Liver (tissue), 9 donors: Measurements from ENCODE around the gene TTYH2. TPM values are rescaled to one million over a fixed set of nuclear protein-coding genes. Genes with fewer than 3 reads are reported as not detected.

ENCODE experiments used
- DNase-seq: peaks from one replicate; pipeline ENCODE4 v3.0.0-alpha.2; 2017; ENCODE audit warnings: low spot score
- H3K27ac ChIP-seq, 2 donors: one replicate each; pipeline ENCODE4 v1.7.0; 2013; ENCODE audit warnings: inconsistent platforms in 2 of 2, low read length in 2 of 2, control low read depth in 1 of 2, low read depth in 1 of 2, mild to moderate bottlenecking in 1 of 2
- H3K27me3 ChIP-seq, 4 donors: one replicate each; pipeline versions ENCODE4 v1.6.1 to v1.7.0; 2013; ENCODE audit warnings: low read length in 3 of 4, inconsistent platforms in 1 of 4, mild to moderate bottlenecking in 1 of 4, moderate library complexity in 1 of 4; ENCODE audit not compliant: control insufficient read depth in 4 of 4, insufficient read depth in 4 of 4
- H3K36me3 ChIP-seq, 4 donors: one replicate each; pipeline versions ENCODE4 v1.6.1 to v1.7.0; 2013; ENCODE audit warnings: low read length in 3 of 4, mild to moderate bottlenecking in 3 of 4, low read depth in 1 of 4, moderate library complexity in 1 of 4; ENCODE audit not compliant: control insufficient read depth in 4 of 4, insufficient read depth in 3 of 4
- H3K4me1 ChIP-seq, 4 donors: one replicate each; pipeline versions ENCODE4 v1.6.1 to v1.7.0; 2013; ENCODE audit warnings: low read length in 3 of 4, mild to moderate bottlenecking in 3 of 4, moderate library complexity in 1 of 4; ENCODE audit not compliant: control insufficient read depth in 4 of 4, insufficient read depth in 4 of 4
- H3K4me3 ChIP-seq, 3 donors: one replicate each; pipeline versions ENCODE4 v1.6.1 to v1.7.0; 2013; ENCODE audit warnings: low read length in 3 of 3, control low read depth in 1 of 3, low read depth in 1 of 3, mild to moderate bottlenecking in 1 of 3
- H3K9ac ChIP-seq, 2 donors: one replicate each; pipeline ENCODE4 v1.7.0; 2013; ENCODE audit warnings: low read length in 2 of 2, mild to moderate bottlenecking in 2 of 2, moderate library complexity in 2 of 2, control low read depth in 1 of 2, low read depth in 1 of 2
- H3K9me3 ChIP-seq, 4 donors: one replicate each; pipeline versions ENCODE4 v1.6.1 to v1.7.0; 2013; ENCODE audit warnings: low read length in 3 of 4; ENCODE audit not compliant: control insufficient read depth in 4 of 4
- EGR1 ChIP-seq, 2 donors: IDR thresholded peaks; 2 replicates each; pipeline ENCODE4 v1.6.1; 2016 to 2018; ENCODE audit warnings: antibody characterized with exemption in 2 of 2, low read depth in 2 of 2
- FOXA1 ChIP-seq: IDR thresholded peaks from 2 replicates; pipeline ENCODE4 v1.6.1; 2016; ENCODE audit warnings: antibody characterized with exemption
- FOXA2 ChIP-seq: IDR thresholded peaks from 2 replicates; pipeline ENCODE4 v1.6.1; 2016; ENCODE audit warnings: antibody characterized with exemption
- GABPA ChIP-seq, 2 donors: IDR thresholded peaks in 1 of 2; conservative IDR thresholded peaks in 1 of 2; 2 replicates each; pipeline ENCODE4 v1.6.1; 2016; ENCODE audit warnings: antibody characterized with exemption in 2 of 2, mild to moderate bottlenecking in 1 of 2, moderate library complexity in 1 of 2
- HNF4A ChIP-seq, 2 donors: conservative IDR thresholded peaks; 2 replicates each; pipeline ENCODE4 v1.6.1; 2016; ENCODE audit warnings: antibody characterized with exemption in 2 of 2, mild to moderate bottlenecking in 2 of 2
- HNF4G ChIP-seq: IDR thresholded peaks from 2 replicates; pipeline ENCODE4 v1.6.1; 2016; ENCODE audit warnings: antibody characterized with exemption
- JUND ChIP-seq, 2 donors: IDR thresholded peaks; 2 replicates each; pipeline ENCODE4 v1.6.1; 2016; ENCODE audit warnings: antibody characterized with exemption in 2 of 2
- NR2F2 ChIP-seq: IDR thresholded peaks from 2 replicates; pipeline ENCODE4 v1.6.1; 2016; ENCODE audit warnings: antibody characterized with exemption
- RAD21 ChIP-seq, 2 donors: IDR thresholded peaks; 2 replicates each; pipeline ENCODE4 v1.6.1; 2016; ENCODE audit warnings: antibody characterized with exemption in 2 of 2, mild to moderate bottlenecking in 2 of 2
- RXRA ChIP-seq, 2 donors: IDR thresholded peaks; 2 replicates each; pipeline ENCODE4 v1.6.1; 2017 to 2018; ENCODE audit warnings: antibody characterized with exemption in 2 of 2, mild to moderate bottlenecking in 1 of 2
- TAF1 ChIP-seq: conservative IDR thresholded peaks from 2 replicates; pipeline ENCODE4 v1.6.1; 2016; ENCODE audit warnings: antibody characterized with exemption, mild to moderate bottlenecking
- YY1 ChIP-seq: IDR thresholded peaks from 2 replicates; pipeline ENCODE4 v1.6.1; 2016; ENCODE audit warnings: antibody characterized with exemption, mild to moderate bottlenecking
- WGBS: extraction: QIAGEN DNeasy Blood & Tissue Kit; methylation state at CpG from one replicate; pipeline ENCODE4 v1.1.7; 2013; 5-methylcytosine and 5-hydroxymethylcytosine counted together
- polyA plus RNA-seq, 2 donors: library from polyadenylated mRNA; stranded (reverse) in 1 of 2; unstranded in 1 of 2; fragments of 200-250 nt in 1 of 2; fragments of >200 nt in 1 of 2; fragmentation: Nextera tagmentation in 1 of 2; extraction: Ambion mirVana in 1 of 2; gene quantifications; one replicate each; pipeline versions ENCODE4 v1.2.1 to v1.2.3, GENCODE V29; 2013 to 2015
- total RNA-seq, 2 donors: library from RNA; depleted of rRNA; stranded (reverse); fragments of >200 nt; gene quantifications; one replicate each; pipeline ENCODE4 v1.2.3, GENCODE V29; 2014
- TF ChIP-seq, protein P1 (sequence below): IDR thresholded peaks from 2 replicates; pipeline ENCODE4 v1.6.1; 2016; ENCODE audit warnings: antibody characterized with exemption
- TF ChIP-seq, protein P2 (sequence below): IDR thresholded peaks from 2 replicates; pipeline ENCODE4 v1.6.1; 2016; ENCODE audit warnings: antibody characterized with exemption
- TF ChIP-seq, protein P3 (sequence below): IDR thresholded peaks from 2 replicates; pipeline ENCODE4 v1.6.1; 2016; ENCODE audit warnings: antibody characterized with exemption, mild to moderate bottlenecking
- TF ChIP-seq, protein P4 (sequence below): fragments of 150-350 bp; IDR thresholded peaks from 2 replicates; pipeline ENCODE4 v1.5.1; 2017; ENCODE audit warnings: improper control_type of control experiment, low read depth, low read length; ENCODE audit not compliant: missing input control
- TF ChIP-seq, protein P5 (sequence below): IDR thresholded peaks from 2 replicates; pipeline ENCODE4 v1.6.1; 2016; ENCODE audit warnings: antibody characterized with exemption
- donor health status: healthy.
- donor health status: healthy.
- donor health status: healthy.
- donor health status: healthy.
- donor health status: healthy.

Gene TTYH2
- total and polyA plus RNA-seq, 4 donors, result 0.40 to 2.4 (median 0.99) TPM

DNA sequence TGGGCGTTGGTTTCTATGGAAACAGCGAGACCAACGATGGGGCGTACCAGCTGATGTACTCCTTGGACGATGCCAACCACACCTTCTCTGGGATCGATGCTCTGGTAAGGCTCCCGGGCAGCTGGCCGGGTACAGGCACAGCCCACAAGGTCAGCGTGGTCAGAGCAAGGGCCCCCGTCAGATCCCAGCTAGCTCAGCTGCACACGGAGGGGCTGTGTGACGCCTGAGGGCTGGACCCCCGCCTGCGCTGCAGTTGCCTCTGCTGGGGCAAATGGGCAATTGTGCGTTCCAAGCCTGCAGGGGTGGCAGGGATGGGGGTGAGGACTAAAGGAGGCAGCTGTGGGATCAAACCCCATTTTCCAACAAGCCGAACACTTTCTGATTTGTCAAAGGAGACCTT lies 17.5 kb downstream of the TTYH2 start:
- TF ChIP-seq FOXA1, result no peak
- TF ChIP-seq, protein P1, sequence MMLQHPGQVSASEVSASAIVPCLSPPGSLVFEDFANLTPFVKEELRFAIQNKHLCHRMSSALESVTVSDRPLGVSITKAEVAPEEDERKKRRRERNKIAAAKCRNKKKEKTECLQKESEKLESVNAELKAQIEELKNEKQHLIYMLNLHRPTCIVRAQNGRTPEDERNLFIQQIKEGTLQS, result no peak
- no peak for TF ChIP-seq RXRA (IDR thresholded peaks at IDR 0.05)
- TF ChIP-seq, protein P2, sequence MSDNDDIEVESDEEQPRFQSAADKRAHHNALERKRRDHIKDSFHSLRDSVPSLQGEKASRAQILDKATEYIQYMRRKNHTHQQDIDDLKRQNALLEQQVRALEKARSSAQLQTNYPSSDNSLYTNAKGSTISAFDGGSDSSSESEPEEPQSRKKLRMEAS, result no peak
- TF ChIP-seq, protein P3, sequence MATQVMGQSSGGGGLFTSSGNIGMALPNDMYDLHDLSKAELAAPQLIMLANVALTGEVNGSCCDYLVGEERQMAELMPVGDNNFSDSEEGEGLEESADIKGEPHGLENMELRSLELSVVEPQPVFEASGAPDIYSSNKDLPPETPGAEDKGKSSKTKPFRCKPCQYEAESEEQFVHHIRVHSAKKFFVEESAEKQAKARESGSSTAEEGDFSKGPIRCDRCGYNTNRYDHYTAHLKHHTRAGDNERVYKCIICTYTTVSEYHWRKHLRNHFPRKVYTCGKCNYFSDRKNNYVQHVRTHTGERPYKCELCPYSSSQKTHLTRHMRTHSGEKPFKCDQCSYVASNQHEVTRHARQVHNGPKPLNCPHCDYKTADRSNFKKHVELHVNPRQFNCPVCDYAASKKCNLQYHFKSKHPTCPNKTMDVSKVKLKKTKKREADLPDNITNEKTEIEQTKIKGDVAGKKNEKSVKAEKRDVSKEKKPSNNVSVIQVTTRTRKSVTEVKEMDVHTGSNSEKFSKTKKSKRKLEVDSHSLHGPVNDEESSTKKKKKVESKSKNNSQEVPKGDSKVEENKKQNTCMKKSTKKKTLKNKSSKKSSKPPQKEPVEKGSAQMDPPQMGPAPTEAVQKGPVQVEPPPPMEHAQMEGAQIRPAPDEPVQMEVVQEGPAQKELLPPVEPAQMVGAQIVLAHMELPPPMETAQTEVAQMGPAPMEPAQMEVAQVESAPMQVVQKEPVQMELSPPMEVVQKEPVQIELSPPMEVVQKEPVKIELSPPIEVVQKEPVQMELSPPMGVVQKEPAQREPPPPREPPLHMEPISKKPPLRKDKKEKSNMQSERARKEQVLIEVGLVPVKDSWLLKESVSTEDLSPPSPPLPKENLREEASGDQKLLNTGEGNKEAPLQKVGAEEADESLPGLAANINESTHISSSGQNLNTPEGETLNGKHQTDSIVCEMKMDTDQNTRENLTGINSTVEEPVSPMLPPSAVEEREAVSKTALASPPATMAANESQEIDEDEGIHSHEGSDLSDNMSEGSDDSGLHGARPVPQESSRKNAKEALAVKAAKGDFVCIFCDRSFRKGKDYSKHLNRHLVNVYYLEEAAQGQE, result no peak
- TF ChIP-seq HNF4A (conservative IDR thresholded peaks at IDR 0.05), result no peak
- TF ChIP-seq EGR1 (IDR thresholded peaks at IDR 0.05; ENCODE audit: low read depth in 2 of 2), result no peak
- TF ChIP-seq JUND (IDR thresholded peaks at IDR 0.05), result no peak
- TF ChIP-seq, protein P4, sequence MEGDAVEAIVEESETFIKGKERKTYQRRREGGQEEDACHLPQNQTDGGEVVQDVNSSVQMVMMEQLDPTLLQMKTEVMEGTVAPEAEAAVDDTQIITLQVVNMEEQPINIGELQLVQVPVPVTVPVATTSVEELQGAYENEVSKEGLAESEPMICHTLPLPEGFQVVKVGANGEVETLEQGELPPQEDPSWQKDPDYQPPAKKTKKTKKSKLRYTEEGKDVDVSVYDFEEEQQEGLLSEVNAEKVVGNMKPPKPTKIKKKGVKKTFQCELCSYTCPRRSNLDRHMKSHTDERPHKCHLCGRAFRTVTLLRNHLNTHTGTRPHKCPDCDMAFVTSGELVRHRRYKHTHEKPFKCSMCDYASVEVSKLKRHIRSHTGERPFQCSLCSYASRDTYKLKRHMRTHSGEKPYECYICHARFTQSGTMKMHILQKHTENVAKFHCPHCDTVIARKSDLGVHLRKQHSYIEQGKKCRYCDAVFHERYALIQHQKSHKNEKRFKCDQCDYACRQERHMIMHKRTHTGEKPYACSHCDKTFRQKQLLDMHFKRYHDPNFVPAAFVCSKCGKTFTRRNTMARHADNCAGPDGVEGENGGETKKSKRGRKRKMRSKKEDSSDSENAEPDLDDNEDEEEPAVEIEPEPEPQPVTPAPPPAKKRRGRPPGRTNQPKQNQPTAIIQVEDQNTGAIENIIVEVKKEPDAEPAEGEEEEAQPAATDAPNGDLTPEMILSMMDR, result no peak
- no peak for TF ChIP-seq HNF4G
- TF ChIP-seq YY1, result no peak
- no peak for TF ChIP-seq RAD21 (IDR thresholded peaks at IDR 0.05)
- TF ChIP-seq NR2F2, result no peak
- TF ChIP-seq, protein P5, sequence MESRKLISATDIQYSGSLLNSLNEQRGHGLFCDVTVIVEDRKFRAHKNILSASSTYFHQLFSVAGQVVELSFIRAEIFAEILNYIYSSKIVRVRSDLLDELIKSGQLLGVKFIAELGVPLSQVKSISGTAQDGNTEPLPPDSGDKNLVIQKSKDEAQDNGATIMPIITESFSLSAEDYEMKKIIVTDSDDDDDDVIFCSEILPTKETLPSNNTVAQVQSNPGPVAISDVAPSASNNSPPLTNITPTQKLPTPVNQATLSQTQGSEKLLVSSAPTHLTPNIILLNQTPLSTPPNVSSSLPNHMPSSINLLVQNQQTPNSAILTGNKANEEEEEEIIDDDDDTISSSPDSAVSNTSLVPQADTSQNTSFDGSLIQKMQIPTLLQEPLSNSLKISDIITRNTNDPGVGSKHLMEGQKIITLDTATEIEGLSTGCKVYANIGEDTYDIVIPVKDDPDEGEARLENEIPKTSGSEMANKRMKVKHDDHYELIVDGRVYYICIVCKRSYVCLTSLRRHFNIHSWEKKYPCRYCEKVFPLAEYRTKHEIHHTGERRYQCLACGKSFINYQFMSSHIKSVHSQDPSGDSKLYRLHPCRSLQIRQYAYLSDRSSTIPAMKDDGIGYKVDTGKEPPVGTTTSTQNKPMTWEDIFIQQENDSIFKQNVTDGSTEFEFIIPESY, result no peak
- TF ChIP-seq TAF1, result no peak
- TF ChIP-seq FOXA2, result no peak
- no peak for TF ChIP-seq GABPA (IDR thresholded peaks at IDR 0.05 in 1 of 2, conservative IDR thresholded peaks at IDR 0.05 in 1 of 2)
- Histone ChIP-seq H3K36me3 (no peaks in the 10 kb centered on the region), H3K9me3 (no peaks in the 10 kb centered on the region), H3K4me1 (no peaks in the 10 kb centered on the region), H3K4me3 (no peak overlapping the region), H3K9ac (no peak overlapping the region), H3K27ac (no peak overlapping the region), H3K27me3 (no peaks in the 10 kb centered on the region)
- no peak for DNase-seq
- 93% methylated on average over 16 of the region's 16 CpGs for WGBS
